Parathyroid adenoma (tissue), 2 donors: ENCODE results near the gene GJC1.

Experiments
- H2AFZ ChIP-seq: fragments of 300-600 bp; sonication (generic); one replicate; pipeline ENCODE4 v1.7.0; 2017; ENCODE audit warnings: antibody characterized with exemption, mild to moderate bottlenecking
- H3K27ac ChIP-seq: fragments of 300-600 bp; sonication (generic); one replicate; pipeline ENCODE4 v1.7.0; 2017
- H3K27me3 ChIP-seq: fragments of 300-600 bp; sonication (generic); one replicate; pipeline ENCODE4 v1.7.0; 2017; ENCODE audit warnings: low read length; ENCODE audit not compliant: control insufficient read depth, insufficient read depth
- H3K36me3 ChIP-seq: fragments of 300-600 bp; sonication (generic); one replicate; pipeline ENCODE4 v1.7.0; 2017; ENCODE audit warnings: low read length; ENCODE audit not compliant: control insufficient read depth, insufficient read depth
- H3K4me1 ChIP-seq: fragments of 300-600 bp; sonication (generic); one replicate; pipeline ENCODE4 v1.7.0; 2017; ENCODE audit warnings: control low read depth
- H3K4me2 ChIP-seq: fragments of 300-600 bp; sonication (generic); one replicate; pipeline ENCODE4 v1.7.0; 2017; ENCODE audit warnings: low read length
- H3K4me3 ChIP-seq: fragments of 300-600 bp; sonication (generic); one replicate; pipeline ENCODE4 v1.7.0; 2017; ENCODE audit warnings: low read depth, low read length
- H3K79me2 ChIP-seq: fragments of 300-600 bp; sonication (generic); one replicate; pipeline ENCODE4 v1.7.0; 2017; ENCODE audit warnings: control low read depth
- H3K9ac ChIP-seq: fragments of 300-600 bp; sonication (generic); one replicate; pipeline ENCODE4 v1.7.0; 2017; ENCODE audit warnings: mild to moderate bottlenecking
- H3K9me3 ChIP-seq: fragments of 300-600 bp; sonication (generic); one replicate; pipeline ENCODE4 v1.7.0; 2017; ENCODE audit warnings: low read length; ENCODE audit not compliant: control insufficient read depth
- TF ChIP-seq, protein P1 (sequence below): fragments of 300-600 bp; sonication (generic); IDR thresholded peaks from one replicate; pipeline ENCODE4 v1.7.0; 2017; ENCODE audit warnings: antibody characterized with exemption, mild to moderate bottlenecking
- donor health status: primary hyperparathyroidism.

The GJC1 gene

DNA sequence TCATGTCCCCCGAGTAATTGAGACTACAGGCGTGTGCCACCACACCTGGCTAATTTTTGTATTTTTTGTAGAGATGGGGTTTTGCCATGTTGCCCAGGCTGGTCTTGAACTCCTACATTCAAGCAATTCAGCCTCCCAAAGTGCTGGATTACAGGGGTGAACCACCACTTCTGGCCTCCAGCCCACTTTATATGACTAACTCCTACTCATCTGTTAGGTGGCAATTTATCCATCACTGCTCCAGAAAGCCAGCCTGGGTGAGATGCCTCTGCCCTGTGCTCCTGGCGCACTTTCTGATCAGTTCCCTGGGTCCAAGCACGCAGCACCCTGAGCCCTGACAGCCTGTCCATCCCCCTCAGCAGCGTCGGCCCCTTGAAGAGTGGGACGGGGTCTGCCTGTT lies 41.9 kb downstream of the GJC1 start:
- Histone ChIP-seq H3K9ac (no peak overlapping the region), H3K27ac (no peak overlapping the region), H3K79me2 (no peaks in the 10 kb centered on the region), H3K4me2 (no peak overlapping the region), H3K9me3 (no peaks in the 10 kb centered on the region), H3K4me3 (no peak overlapping the region), H3K4me1 (no peaks in the 10 kb centered on the region), H3K36me3 (no peaks in the 10 kb centered on the region), H2AFZ (no peak overlapping the region), H3K27me3 (no peaks in the 10 kb centered on the region)
- TF ChIP-seq, protein P1, sequence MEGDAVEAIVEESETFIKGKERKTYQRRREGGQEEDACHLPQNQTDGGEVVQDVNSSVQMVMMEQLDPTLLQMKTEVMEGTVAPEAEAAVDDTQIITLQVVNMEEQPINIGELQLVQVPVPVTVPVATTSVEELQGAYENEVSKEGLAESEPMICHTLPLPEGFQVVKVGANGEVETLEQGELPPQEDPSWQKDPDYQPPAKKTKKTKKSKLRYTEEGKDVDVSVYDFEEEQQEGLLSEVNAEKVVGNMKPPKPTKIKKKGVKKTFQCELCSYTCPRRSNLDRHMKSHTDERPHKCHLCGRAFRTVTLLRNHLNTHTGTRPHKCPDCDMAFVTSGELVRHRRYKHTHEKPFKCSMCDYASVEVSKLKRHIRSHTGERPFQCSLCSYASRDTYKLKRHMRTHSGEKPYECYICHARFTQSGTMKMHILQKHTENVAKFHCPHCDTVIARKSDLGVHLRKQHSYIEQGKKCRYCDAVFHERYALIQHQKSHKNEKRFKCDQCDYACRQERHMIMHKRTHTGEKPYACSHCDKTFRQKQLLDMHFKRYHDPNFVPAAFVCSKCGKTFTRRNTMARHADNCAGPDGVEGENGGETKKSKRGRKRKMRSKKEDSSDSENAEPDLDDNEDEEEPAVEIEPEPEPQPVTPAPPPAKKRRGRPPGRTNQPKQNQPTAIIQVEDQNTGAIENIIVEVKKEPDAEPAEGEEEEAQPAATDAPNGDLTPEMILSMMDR, result no peak

DNA sequence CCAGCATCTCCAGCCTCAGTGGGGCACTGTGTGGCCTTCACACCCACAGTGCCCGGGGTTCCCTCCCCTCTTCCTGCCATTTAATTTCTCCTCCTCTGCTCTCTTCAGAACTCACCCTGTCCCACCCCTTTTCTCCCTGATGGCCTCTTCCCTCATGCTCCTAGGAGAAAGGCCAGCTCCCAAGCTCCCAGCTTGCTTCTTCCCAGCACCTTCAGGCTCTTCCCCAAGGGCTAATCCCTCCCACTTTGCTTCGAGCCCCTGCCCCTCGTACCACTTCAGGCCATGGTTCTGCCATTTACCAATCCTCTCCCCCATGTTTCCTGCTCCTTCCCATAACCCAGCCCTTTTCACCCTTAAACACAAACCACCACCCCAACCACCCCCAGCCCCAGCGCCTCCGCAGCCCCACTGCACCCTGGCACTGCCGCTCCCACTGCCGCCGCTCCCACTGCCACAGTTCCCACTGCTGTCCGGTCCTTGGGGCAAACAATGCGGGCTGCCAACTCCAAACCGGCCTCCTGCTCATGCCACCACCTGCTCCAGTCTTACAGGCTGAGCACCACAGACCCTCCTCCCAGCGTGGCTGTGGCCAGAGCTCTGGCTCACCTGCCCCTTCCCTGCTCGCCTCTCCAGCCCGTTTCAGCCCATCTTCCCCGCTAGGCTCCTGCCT lies 42.7 kb downstream of the GJC1 start:
- TF ChIP-seq, protein P1, result no peak
- H3K27me3 ChIP-seq, result no peaks in the 10 kb centered on the region
- H3K4me3 ChIP-seq, result no peak overlapping the region
- H3K27ac ChIP-seq, result no peak overlapping the region
- H3K9ac ChIP-seq, result no peak overlapping the region
- H3K79me2 ChIP-seq, result no peaks in the 10 kb centered on the region
- no peak overlapping the region for H2AFZ ChIP-seq
- no peak overlapping the region for H3K4me2 ChIP-seq
- H3K4me1 ChIP-seq, result no peaks in the 10 kb centered on the region
- H3K36me3 ChIP-seq, result no peaks in the 10 kb centered on the region
- no peaks in the 10 kb centered on the region for H3K9me3 ChIP-seq

GRCh38 chr17:44786551-44787081 lies 43.5 kb downstream of the GJC1 start:
- Histone ChIP-seq H3K4me3 (no peak overlapping the region), H3K27me3 (no peaks in the 10 kb centered on the region), H3K9me3 (no peaks in the 10 kb centered on the region), H2AFZ (no peak overlapping the region), H3K27ac (no peak overlapping the region), H3K4me1 (no peaks in the 10 kb centered on the region), H3K79me2 (no peaks in the 10 kb centered on the region), H3K4me2 (no peak overlapping the region), H3K9ac (no peak overlapping the region), H3K36me3 (no peaks in the 10 kb centered on the region)
- TF ChIP-seq, protein P1, result no peak

DNA sequence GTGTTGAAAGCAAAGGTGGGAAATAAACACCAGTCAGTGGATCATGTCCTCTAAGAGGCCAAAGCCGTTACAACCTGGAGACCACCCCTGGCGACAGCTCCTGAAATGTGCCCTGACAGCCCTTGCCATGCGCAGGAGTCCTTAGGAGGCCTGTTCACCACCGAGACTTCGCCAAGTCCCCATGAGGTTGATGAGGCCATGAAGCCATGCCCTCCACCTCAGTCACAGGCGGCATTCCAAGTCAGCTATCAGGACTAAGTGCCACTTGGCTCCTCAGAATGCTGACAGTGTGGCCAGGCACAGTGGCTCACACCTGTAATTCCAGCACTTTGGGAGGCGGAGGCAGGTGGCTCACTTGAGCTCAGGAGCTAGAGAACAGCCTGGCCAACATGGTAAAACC lies 44.2 kb downstream of the GJC1 start:
- H3K27ac ChIP-seq, result no peak overlapping the region
- H3K4me2 ChIP-seq, result no peak overlapping the region
- H3K79me2 ChIP-seq, result no peaks in the 10 kb centered on the region
- H3K4me1 ChIP-seq, result no peaks in the 10 kb centered on the region
- TF ChIP-seq, protein P1, result no peak
- no peak overlapping the region for H3K9ac ChIP-seq
- H3K9me3 ChIP-seq, result no peaks in the 10 kb centered on the region
- no peak overlapping the region for H2AFZ ChIP-seq
- H3K36me3 ChIP-seq, result no peaks in the 10 kb centered on the region
- no peak overlapping the region for H3K4me3 ChIP-seq
- H3K27me3 ChIP-seq, result no peaks in the 10 kb centered on the region

DNA sequence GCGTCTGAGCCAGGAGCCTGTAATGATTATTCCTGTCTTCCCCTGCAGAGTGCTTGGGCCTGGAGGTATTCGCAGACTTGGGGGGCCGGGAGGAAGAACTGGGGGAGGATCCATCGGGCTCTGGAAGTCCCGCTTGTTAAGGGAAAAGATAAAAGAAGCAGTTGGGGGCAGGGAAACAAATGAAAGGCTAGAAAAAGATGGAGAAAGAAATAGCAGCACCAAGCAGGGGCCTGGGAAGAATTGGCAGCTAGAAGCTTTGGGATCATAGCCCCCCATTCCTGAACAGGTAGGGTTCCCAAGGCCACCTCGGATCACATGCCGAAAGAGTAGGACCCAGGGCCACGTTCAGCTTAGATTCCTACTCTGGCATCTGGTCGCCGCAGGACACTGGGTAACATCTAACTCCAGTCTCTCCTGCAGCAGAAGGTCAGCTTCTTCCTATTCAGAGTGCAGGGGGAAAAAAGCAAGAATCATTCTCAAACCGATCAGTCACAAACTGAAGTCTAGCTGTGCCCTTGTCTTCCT lies 47.7 kb downstream of the GJC1 start:
- no peak overlapping the region for H2AFZ ChIP-seq
- H3K4me1 ChIP-seq, result no peaks in the 10 kb centered on the region
- H3K4me2 ChIP-seq, result no peak overlapping the region
- H3K27me3 ChIP-seq, result no peaks in the 10 kb centered on the region
- TF ChIP-seq, protein P1, result no peak
- no peak overlapping the region for H3K9ac ChIP-seq
- H3K27ac ChIP-seq, result peak overlapping the region; percentile 50
- H3K9me3 ChIP-seq, result no peaks in the 10 kb centered on the region
- no peak overlapping the region for H3K4me3 ChIP-seq
- H3K36me3 ChIP-seq, result no peaks in the 10 kb centered on the region
- H3K79me2 ChIP-seq, result no peaks in the 10 kb centered on the region
